HEK293 (cell line): ENCODE measurements around the gene GPATCH11.

ENCODE experiments used
- CTCF ChIA-PET: fragments of 350-600 bp; formaldehyde crosslinking; extraction: SDS; loops from one replicate; lab custom pipeline; 2021; ENCODE audit warnings: antibody characterized with exemption; lab: Yijun Ruan, JAX
- POLR2A ChIA-PET: fragments of 300-600 bp; formaldehyde crosslinking; extraction: SDS; loops from one replicate; lab custom pipeline; 2020; ENCODE audit warnings: antibody characterized with exemption, inconsistent platforms; lab: Yijun Ruan, JAX
- H3K27ac ChIP-seq: fragments of 200-500 bp; sonication (Bioruptor generic); 2 replicates; pipeline ENCODE4 v1.5.1; 2014; ENCODE audit warnings: low read depth, low read length, control low read depth, inconsistent platforms; ENCODE audit errors: extremely low read depth
- H3K36me3 ChIP-seq, 2 experiments: fragments of 200-500 bp in 1 of 2; sonication (Bioruptor generic) in 1 of 2; 1 replicate in 1 of 2; 2 replicates in 1 of 2; pipeline ENCODE4 v1.5.1; 2014 to 2017; ENCODE audit warnings: inconsistent platforms in 2 of 2, low read length in 2 of 2; ENCODE audit not compliant: control insufficient read depth in 2 of 2, insufficient read depth in 1 of 2
- H3K4me1 ChIP-seq: fragments of 200-500 bp; sonication (Bioruptor generic); 2 replicates; pipeline ENCODE4 v1.5.1; 2014; ENCODE audit warnings: mild to moderate bottlenecking, low read length, inconsistent platforms; ENCODE audit not compliant: control insufficient read depth, insufficient read depth
- H3K4me3 ChIP-seq: 2 replicates; pipeline ENCODE4 v1.5.1; 2011; ENCODE audit warnings: low read depth, mild to moderate bottlenecking, control low read depth, low read length, moderate library complexity
- H3K9me3 ChIP-seq: fragments of 200-500 bp; sonication (Bioruptor generic); 2 replicates; pipeline ENCODE4 v1.5.1; 2014; ENCODE audit warnings: low read depth, low read length, inconsistent platforms; ENCODE audit not compliant: control insufficient read depth, insufficient read depth
- GLI4 ChIP-seq: fragments of 450-650 bp; formaldehyde crosslinking; IDR thresholded peaks from 2 replicates; pipeline ENCODE4 v1.5.1; 2016; ENCODE audit warnings: missing biosample characterization, missing genetic modification characterization
- GLIS1 ChIP-seq: fragments of 450-650 bp; formaldehyde crosslinking; IDR thresholded peaks from 2 replicates; pipeline ENCODE4 v1.5.1; 2016; ENCODE audit warnings: missing biosample characterization, missing genetic modification characterization
- KLF16 ChIP-seq: fragments of 450-650 bp; formaldehyde crosslinking; IDR thresholded peaks from 2 replicates; pipeline ENCODE4 v1.5.1; 2017; ENCODE audit warnings: missing biosample characterization, missing genetic modification characterization
- MYNN ChIP-seq: fragments of 450-650 bp; formaldehyde crosslinking; IDR thresholded peaks from 2 replicates; pipeline ENCODE4 v1.5.1; 2016; ENCODE audit warnings: missing biosample characterization, missing genetic modification characterization, borderline replicate concordance
- MZF1 ChIP-seq: fragments of 450-650 bp; formaldehyde crosslinking; IDR thresholded peaks from 2 replicates; pipeline ENCODE4 v1.5.1; 2017; ENCODE audit warnings: missing biosample characterization, missing genetic modification characterization, borderline replicate concordance
- ZBTB1 ChIP-seq: fragments of 450-650 bp; formaldehyde crosslinking; IDR thresholded peaks from 2 replicates; pipeline ENCODE4 v1.5.1; 2016; ENCODE audit warnings: missing biosample characterization, missing genetic modification characterization
- ZBTB17 ChIP-seq: fragments of 450-650 bp; formaldehyde crosslinking; IDR thresholded peaks from 2 replicates; pipeline ENCODE4 v1.5.1; 2016; ENCODE audit warnings: missing biosample characterization, missing genetic modification characterization
- ZFP3 ChIP-seq: fragments of 450-650 bp; formaldehyde crosslinking; IDR thresholded peaks from 2 replicates; pipeline ENCODE4 v1.5.1; 2016; ENCODE audit warnings: low read depth, missing biosample characterization, missing genetic modification characterization
- ZNF10 ChIP-seq: fragments of 450-650 bp; formaldehyde crosslinking; IDR thresholded peaks from 2 replicates; pipeline ENCODE4 v1.5.1; 2017; ENCODE audit warnings: missing biosample characterization, missing genetic modification characterization
- ZNF169 ChIP-seq: fragments of 450-650 bp; formaldehyde crosslinking; IDR thresholded peaks from 2 replicates; pipeline ENCODE4 v1.5.1; 2016; ENCODE audit warnings: missing biosample characterization, missing genetic modification characterization
- ZNF184 ChIP-seq: fragments of 450-650 bp; IDR thresholded peaks from 2 replicates; pipeline ENCODE4 v1.5.1; 2018; ENCODE audit warnings: missing biosample characterization, mild to moderate bottlenecking, missing genetic modification characterization
- ZNF214 ChIP-seq: fragments of 450-650 bp; formaldehyde crosslinking; IDR thresholded peaks from 2 replicates; pipeline ENCODE4 v1.5.1; 2017; ENCODE audit warnings: missing biosample characterization, mild to moderate bottlenecking, missing genetic modification characterization, borderline replicate concordance
- ZNF24 ChIP-seq: fragments of 450-650 bp; formaldehyde crosslinking; IDR thresholded peaks from 2 replicates; pipeline ENCODE4 v1.5.1; 2016; ENCODE audit warnings: missing biosample characterization, missing genetic modification characterization
- ZNF335 ChIP-seq: fragments of 450-650 bp; formaldehyde crosslinking; conservative IDR thresholded peaks from 2 replicates; pipeline ENCODE4 v1.5.1; 2016; ENCODE audit warnings: missing biosample characterization, missing genetic modification characterization
- ZNF341 ChIP-seq: fragments of 450-650 bp; formaldehyde crosslinking; IDR thresholded peaks from 2 replicates; pipeline ENCODE4; 2016; ENCODE audit warnings: low read depth, missing biosample characterization, missing genetic modification characterization
- ZNF398 ChIP-seq: fragments of 450-650 bp; formaldehyde crosslinking; IDR thresholded peaks from 2 replicates; pipeline ENCODE4 v1.5.1; 2017; ENCODE audit warnings: missing biosample characterization, missing genetic modification characterization
- ZNF433 ChIP-seq: fragments of 450-650 bp; formaldehyde crosslinking; IDR thresholded peaks from 2 replicates; pipeline ENCODE4 v1.5.1; 2016; ENCODE audit warnings: missing biosample characterization, missing genetic modification characterization, low read depth
- ZNF521 ChIP-seq: fragments of 450-650 bp; formaldehyde crosslinking; IDR thresholded peaks from 2 replicates; pipeline ENCODE4 v1.5.1; 2017; ENCODE audit warnings: missing biosample characterization, mild to moderate bottlenecking, missing genetic modification characterization
- ZNF529 ChIP-seq: fragments of 450-650 bp; formaldehyde crosslinking; IDR thresholded peaks from 2 replicates; pipeline ENCODE4 v1.5.1; 2017; ENCODE audit warnings: missing genetic modification characterization, missing biosample characterization; ENCODE audit not compliant: insufficient replicate concordance
- ZNF544 ChIP-seq: fragments of 450-650 bp; formaldehyde crosslinking; IDR thresholded peaks from 2 replicates; pipeline ENCODE4 v1.5.0; 2017; ENCODE audit warnings: missing biosample characterization, missing genetic modification characterization
- ZNF548 ChIP-seq: fragments of 450-650 bp; formaldehyde crosslinking; IDR thresholded peaks from 2 replicates; pipeline ENCODE4 v1.5.1; 2016; ENCODE audit warnings: missing biosample characterization, missing genetic modification characterization
- ZNF558 ChIP-seq: fragments of 450-650 bp; formaldehyde crosslinking; IDR thresholded peaks from 2 replicates; pipeline ENCODE4 v1.5.1; 2016; ENCODE audit warnings: missing biosample characterization, missing genetic modification characterization
- ZNF560 ChIP-seq: fragments of 450-650 bp; formaldehyde crosslinking; IDR thresholded peaks from 2 replicates; pipeline ENCODE4 v1.5.1; 2017; ENCODE audit warnings: missing biosample characterization, missing genetic modification characterization, borderline replicate concordance
- ZNF580 ChIP-seq: fragments of 450-650 bp; formaldehyde crosslinking; IDR thresholded peaks from 2 replicates; pipeline ENCODE4 v1.5.1; 2016; ENCODE audit warnings: missing biosample characterization, missing genetic modification characterization
- ZNF654 ChIP-seq: fragments of 450-650 bp; formaldehyde crosslinking; IDR thresholded peaks from 2 replicates; pipeline ENCODE4 v1.5.1; 2016; ENCODE audit warnings: low read depth, missing biosample characterization, missing genetic modification characterization
- ZNF830 ChIP-seq: fragments of 450-650 bp; IDR thresholded peaks from 2 replicates; pipeline ENCODE4 v1.5.0; 2018; ENCODE audit warnings: missing biosample characterization, missing genetic modification characterization, low read depth, mild to moderate bottlenecking, moderate library complexity
- ZSCAN23 ChIP-seq: fragments of 450-650 bp; formaldehyde crosslinking; IDR thresholded peaks from 2 replicates; pipeline ENCODE4 v1.5.1; 2016; ENCODE audit warnings: missing biosample characterization, missing genetic modification characterization
- ZXDB ChIP-seq: fragments of 450-650 bp; formaldehyde crosslinking; IDR thresholded peaks from 2 replicates; pipeline ENCODE4 v1.5.1; 2016; ENCODE audit warnings: missing biosample characterization, missing genetic modification characterization
- TF ChIP-seq, protein P1 (sequence below): fragments of 450-650 bp; formaldehyde crosslinking; IDR thresholded peaks from 2 replicates; pipeline ENCODE4 v1.5.1; 2016; ENCODE audit warnings: missing biosample characterization, missing genetic modification characterization
- TF ChIP-seq, protein P2 (sequence below): fragments of 450-650 bp; formaldehyde crosslinking; IDR thresholded peaks from 2 replicates; pipeline ENCODE4 v1.5.0; 2017; ENCODE audit warnings: missing biosample characterization, missing genetic modification characterization, borderline replicate concordance

Gene GPATCH11

GRCh38 chr2:37104178-37104577, 19.9 kb downstream of the GPATCH11 start:
- no peaks in the 10 kb centered on the region for H3K9me3 ChIP-seq
- no peaks in the 10 kb centered on the region for H3K4me1 ChIP-seq
- H3K27ac ChIP-seq = no peak overlapping the region
- H3K36me3 ChIP-seq = peaks cover 46 to 79% of the 10 kb centered on the region in 2 experiments
- ChIA-PET CTCF (interaction anchor here (0.6 to 1.5 kb wide), 2 partner anchors 12 to 310 kb away, joined by 4 read pairs; no protein-coding TSS in a partner anchor), POLR2A (no interaction called here)
- TF ChIP-seq GLIS1 (tag by site-specific recombination) (peak; percentile 26), ZNF544 (tag by site-specific recombination) (no peak)
- H3K4me3 ChIP-seq = no peak overlapping the region

- Histone ChIP-seq H3K36me3 (peaks cover 45 to 78% of the 10 kb centered on the region in 2 experiments), H3K4me1 (no peaks in the 10 kb centered on the region), H3K9me3 (no peaks in the 10 kb centered on the region), H3K27ac (no peak overlapping the region)
- POLR2A ChIA-PET = no interaction called here
- CTCF ChIA-PET = interaction anchor here (1.5 kb wide), 1 partner anchor 11 kb away, joined by 4 read pairs; no protein-coding TSS in a partner anchor
- no peak for TF ChIP-seq ZNF830 (tag by site-specific recombination)
- no peak for TF ChIP-seq ZSCAN23 (tag by site-specific recombination)
- TF ChIP-seq ZNF433 = no peak
- TF ChIP-seq KLF16 (tag by site-specific recombination) = no peak
- TF ChIP-seq ZXDB = no peak
- TF ChIP-seq ZBTB17 (tag by site-specific recombination) = no peak
- no peak for TF ChIP-seq MYNN (tag by site-specific recombination)
- TF ChIP-seq ZNF214 = no peak
- no peak for TF ChIP-seq ZNF24 (tag by site-specific recombination)
- TF ChIP-seq ZBTB1 (tag by site-specific recombination) = no peak
- TF ChIP-seq ZNF580 (tag by site-specific recombination) = no peak
- no peak for TF ChIP-seq ZNF341 (tag by site-specific recombination)
- no peak for TF ChIP-seq ZNF654
- TF ChIP-seq, protein P1, sequence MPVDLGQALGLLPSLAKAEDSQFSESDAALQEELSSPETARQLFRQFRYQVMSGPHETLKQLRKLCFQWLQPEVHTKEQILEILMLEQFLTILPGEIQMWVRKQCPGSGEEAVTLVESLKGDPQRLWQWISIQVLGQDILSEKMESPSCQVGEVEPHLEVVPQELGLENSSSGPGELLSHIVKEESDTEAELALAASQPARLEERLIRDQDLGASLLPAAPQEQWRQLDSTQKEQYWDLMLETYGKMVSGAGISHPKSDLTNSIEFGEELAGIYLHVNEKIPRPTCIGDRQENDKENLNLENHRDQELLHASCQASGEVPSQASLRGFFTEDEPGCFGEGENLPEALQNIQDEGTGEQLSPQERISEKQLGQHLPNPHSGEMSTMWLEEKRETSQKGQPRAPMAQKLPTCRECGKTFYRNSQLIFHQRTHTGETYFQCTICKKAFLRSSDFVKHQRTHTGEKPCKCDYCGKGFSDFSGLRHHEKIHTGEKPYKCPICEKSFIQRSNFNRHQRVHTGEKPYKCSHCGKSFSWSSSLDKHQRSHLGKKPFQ = no peak
- no peak for TF ChIP-seq ZNF10 (tag by site-specific recombination)
- no peak for TF ChIP-seq ZNF398
- no peak for TF ChIP-seq ZNF529
- TF ChIP-seq, all 188 proteins: peak for 0
- H3K4me3 ChIP-seq = no peak overlapping the region
Observed at GRCh38 chr2:37105150-37105549, 20.8 kb downstream of the GPATCH11 start.

DNA sequence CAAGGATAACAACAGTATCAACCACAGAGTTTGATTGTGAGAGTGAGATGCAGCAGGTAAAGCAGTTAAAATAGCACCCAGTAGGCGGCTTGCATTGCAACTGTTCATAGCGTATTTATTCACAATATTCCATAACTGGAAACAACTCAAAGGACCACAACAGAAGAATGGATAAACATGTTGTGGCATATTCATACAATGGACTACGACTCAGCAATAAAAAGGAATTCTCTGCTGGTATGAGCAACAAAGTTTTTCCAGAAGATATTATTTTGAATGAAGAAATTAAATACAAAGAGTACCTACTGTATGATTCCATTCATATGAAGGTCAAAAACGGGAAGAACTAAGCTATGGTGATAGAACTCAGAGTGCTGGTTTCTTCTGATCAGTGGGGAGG, 25.2 kb downstream of the GPATCH11 start:
- CTCF ChIA-PET = no interaction called here
- Histone ChIP-seq H3K36me3 (peaks cover 54 to 69% of the 10 kb centered on the region in 2 experiments), H3K4me1 (no peaks in the 10 kb centered on the region), H3K9me3 (no peaks in the 10 kb centered on the region), H3K27ac (no peak overlapping the region), H3K4me3 (no peak overlapping the region)
- POLR2A ChIA-PET = no interaction called here
- TF ChIP-seq MZF1 (tag by site-specific recombination) = no peak
- no peak for TF ChIP-seq KLF16 (tag by site-specific recombination)
- TF ChIP-seq ZNF184 (tag by site-specific recombination) = no peak
- no peak for TF ChIP-seq ZNF548 (tag by site-specific recombination)
- no peak for TF ChIP-seq ZNF558 (tag by site-specific recombination)
- no peak for TF ChIP-seq ZNF560 (tag by site-specific recombination)
- TF ChIP-seq ZNF335 (tag by site-specific recombination) = no peak
- TF ChIP-seq ZNF169 (tag by site-specific recombination) = no peak
- no peak for TF ChIP-seq ZFP3 (tag by site-specific recombination)
- no peak for TF ChIP-seq GLI4 (tag by site-specific recombination)
- TF ChIP-seq, protein P2, sequence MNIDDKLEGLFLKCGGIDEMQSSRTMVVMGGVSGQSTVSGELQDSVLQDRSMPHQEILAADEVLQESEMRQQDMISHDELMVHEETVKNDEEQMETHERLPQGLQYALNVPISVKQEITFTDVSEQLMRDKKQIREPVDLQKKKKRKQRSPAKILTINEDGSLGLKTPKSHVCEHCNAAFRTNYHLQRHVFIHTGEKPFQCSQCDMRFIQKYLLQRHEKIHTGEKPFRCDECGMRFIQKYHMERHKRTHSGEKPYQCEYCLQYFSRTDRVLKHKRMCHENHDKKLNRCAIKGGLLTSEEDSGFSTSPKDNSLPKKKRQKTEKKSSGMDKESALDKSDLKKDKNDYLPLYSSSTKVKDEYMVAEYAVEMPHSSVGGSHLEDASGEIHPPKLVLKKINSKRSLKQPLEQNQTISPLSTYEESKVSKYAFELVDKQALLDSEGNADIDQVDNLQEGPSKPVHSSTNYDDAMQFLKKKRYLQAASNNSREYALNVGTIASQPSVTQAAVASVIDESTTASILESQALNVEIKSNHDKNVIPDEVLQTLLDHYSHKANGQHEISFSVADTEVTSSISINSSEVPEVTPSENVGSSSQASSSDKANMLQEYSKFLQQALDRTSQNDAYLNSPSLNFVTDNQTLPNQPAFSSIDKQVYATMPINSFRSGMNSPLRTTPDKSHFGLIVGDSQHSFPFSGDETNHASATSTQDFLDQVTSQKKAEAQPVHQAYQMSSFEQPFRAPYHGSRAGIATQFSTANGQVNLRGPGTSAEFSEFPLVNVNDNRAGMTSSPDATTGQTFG (tag by site-specific recombination) = no peak
- no peak for TF ChIP-seq ZNF521
